Coronary artery (tissue), 2 donors: ENCODE results near the gene SLC18A2.

Experiments
- DNase-seq: peaks from one replicate; pipeline ENCODE4 v3.0.0-alpha.2; 2017; ENCODE audit warnings: low spot score
- H3K27ac ChIP-seq, 2 donors: fragments of 200-600 bp; sonication (generic); one replicate each; pipeline ENCODE4 v1.5.1; 2016 to 2019
- H3K4me3 ChIP-seq: fragments of 200-600 bp; sonication (generic); 2 replicates; pipeline ENCODE4 v1.5.1; 2016; ENCODE audit warnings: mild to moderate bottlenecking, moderate library complexity
- TF ChIP-seq, protein P1 (sequence below): fragments of 200-600 bp; sonication (generic); IDR thresholded peaks from one replicate; pipeline ENCODE4 v1.5.1; 2019; ENCODE audit warnings: antibody characterized with exemption

SLC18A2 gene

DNA sequence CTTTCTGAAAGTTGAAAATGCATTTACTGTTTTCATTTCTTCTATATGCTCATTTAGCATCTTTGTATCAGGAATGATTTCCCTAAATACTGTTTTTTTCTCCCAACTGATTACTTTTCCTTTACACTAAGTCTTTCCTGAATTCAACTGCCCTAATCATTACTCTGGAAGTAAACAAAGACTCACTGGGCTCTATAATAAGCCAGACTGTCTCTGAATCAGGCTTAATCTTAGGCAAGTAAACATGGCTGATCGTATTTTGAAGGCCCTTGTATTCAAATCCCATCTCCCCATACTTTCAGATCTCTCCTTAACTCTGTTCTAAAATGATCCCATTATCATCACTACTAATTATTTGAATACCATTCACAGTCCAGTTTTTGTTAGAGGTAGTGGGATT lies 72.7 kb downstream of the SLC18A2 start:
- TF ChIP-seq, protein P1, sequence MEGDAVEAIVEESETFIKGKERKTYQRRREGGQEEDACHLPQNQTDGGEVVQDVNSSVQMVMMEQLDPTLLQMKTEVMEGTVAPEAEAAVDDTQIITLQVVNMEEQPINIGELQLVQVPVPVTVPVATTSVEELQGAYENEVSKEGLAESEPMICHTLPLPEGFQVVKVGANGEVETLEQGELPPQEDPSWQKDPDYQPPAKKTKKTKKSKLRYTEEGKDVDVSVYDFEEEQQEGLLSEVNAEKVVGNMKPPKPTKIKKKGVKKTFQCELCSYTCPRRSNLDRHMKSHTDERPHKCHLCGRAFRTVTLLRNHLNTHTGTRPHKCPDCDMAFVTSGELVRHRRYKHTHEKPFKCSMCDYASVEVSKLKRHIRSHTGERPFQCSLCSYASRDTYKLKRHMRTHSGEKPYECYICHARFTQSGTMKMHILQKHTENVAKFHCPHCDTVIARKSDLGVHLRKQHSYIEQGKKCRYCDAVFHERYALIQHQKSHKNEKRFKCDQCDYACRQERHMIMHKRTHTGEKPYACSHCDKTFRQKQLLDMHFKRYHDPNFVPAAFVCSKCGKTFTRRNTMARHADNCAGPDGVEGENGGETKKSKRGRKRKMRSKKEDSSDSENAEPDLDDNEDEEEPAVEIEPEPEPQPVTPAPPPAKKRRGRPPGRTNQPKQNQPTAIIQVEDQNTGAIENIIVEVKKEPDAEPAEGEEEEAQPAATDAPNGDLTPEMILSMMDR, result no peak
- no peak for DNase-seq

DNA sequence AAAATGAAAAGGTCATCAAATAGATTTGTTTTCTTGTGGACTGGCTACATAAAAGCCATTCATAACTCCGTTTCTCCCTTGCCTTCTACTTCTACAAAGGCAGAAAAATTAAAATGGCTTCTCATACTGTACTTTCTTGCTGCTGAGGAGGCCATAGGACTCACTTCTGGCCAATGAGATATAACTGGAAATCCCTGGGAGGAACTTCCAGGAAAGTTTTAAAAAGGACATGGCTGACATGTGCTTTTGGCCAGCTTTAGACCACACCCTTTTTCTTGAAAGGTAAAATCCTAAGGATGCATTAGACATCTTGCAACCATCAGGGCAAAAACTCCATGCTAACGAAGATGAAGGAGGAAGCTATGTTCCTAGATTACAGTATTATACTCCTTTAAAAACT lies 75.8 kb downstream of the SLC18A2 start:
- Histone ChIP-seq H3K27ac (no peak overlapping the region), H3K4me3 (no peak overlapping the region)
- DNase-seq, result no peak
- TF ChIP-seq, protein P1, result no peak

More for the DNA sequence above, 72.7 kb downstream of the SLC18A2 start:
- Histone ChIP-seq H3K27ac (no peak overlapping the region), H3K4me3 (no peak overlapping the region)

DNA sequence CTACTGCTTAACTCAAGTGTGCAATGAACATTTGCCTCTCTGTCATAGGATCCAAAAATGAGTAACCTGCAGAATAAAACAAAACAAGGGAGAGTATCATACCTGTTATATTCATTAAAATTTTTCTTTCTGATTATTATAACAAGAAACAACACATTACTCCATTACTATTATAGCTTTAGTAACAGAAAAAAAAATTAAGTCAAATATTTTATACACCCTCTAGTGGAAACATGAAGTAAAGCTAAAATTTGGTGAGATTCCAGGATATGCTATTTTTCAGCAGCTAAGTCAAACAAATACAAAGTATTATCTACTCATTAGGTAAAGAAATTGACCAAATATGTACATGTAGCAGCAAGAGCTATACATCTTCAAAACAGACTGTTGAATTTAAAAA lies 78.0 kb downstream of the SLC18A2 start:
- no peak overlapping the region for H3K4me3 ChIP-seq
- TF ChIP-seq, protein P1, result no peak
- no peak overlapping the region for H3K27ac ChIP-seq
- no peak for DNase-seq

DNA sequence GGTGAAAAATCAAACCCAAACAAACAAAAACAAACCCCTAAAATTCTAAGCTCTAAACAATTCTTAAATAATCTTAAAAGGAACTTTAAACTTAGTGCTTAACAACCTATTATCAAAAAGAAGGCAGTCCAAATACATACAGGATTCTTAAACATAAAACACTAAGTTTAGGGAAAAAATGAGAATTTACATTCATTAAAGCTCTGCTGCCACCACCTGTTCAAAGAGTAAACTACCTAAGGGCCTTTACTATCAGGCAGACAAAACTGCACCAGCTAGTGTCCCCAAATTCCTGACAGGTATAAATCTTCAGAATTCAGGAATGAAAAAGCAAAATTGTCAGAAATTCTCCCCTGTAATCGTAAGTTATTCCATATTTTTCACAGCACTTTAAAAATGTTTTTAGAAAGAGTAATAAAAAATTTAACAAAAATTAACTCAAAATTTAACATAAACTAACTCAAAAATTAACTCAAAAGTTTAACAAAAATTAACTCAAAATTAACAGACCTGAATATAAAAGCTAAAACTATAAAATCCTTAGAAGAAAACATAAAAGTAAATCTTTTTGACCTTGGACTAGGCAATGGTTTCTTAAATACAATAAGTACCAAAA lies 79.2 kb downstream of the SLC18A2 start:
- H3K27ac ChIP-seq, result no peak overlapping the region
- DNase-seq, result no peak
- TF ChIP-seq, protein P1, result no peak
- H3K4me3 ChIP-seq, result no peak overlapping the region

DNA sequence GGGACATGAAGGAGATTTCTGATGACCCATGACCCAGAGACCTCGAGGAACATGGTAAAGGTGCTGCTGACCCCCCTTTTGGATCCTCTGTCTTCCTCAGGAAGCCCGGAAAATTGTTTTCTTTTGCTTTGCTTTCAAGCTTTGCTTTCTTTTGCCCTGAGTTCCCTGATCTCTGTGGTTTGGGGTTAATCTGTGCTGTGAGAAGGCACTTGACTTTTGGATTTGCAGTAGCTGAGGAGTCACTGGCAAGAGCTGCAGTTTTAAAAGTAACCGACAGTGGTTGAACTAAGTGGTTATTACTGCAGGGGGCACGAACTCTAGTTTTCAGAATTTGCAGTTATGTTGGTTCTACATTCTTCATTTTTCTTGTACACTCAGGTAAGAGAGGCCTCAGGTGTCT lies 81.3 kb downstream of the SLC18A2 start:
- Histone ChIP-seq H3K4me3 (no peak overlapping the region), H3K27ac (no peak overlapping the region)
- TF ChIP-seq, protein P1, result no peak
- DNase-seq, result no peak

DNA sequence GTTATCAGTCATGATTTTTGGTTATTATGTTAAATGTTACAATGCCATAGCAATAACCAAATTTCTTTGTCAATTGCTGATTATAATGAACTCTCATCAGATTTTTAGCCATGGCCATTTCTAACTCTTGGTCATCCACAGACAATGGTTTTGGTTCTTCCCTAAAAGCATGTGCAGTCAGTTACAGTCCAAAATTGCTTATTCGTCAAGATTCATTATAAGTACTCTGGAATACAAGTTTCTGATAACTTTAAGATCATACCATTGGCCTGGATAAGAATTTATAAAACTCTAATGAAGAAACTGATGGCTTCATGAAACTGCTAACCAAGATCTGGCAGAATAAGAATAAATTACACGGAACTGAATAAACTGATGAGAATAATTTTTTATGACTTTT lies 83.5 kb downstream of the SLC18A2 start:
- Histone ChIP-seq H3K4me3 (no peak overlapping the region), H3K27ac (no peak overlapping the region)
- TF ChIP-seq, protein P1, result no peak
- DNase-seq, result no peak

DNA sequence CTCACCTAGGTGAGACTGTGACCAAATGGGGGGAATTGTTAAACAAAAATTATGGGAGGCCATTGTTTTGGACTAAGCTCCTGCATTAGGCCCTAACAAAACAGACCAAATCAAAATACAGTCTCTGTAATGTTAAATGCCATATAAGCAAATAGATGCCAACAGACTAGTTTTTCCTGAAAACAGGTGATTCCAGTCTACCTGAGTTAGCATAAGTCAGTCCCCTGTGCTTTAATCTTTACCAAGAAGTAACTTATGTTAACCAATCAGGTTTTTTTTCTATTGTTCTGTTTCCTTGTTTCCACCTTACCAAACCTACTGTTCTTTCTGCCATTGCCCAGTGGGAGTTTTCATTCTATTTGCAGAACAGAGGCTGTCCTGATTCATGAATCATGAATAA lies 86.3 kb downstream of the SLC18A2 start:
- no peak for DNase-seq
- Histone ChIP-seq H3K27ac (no peak overlapping the region), H3K4me3 (no peak overlapping the region)
- TF ChIP-seq, protein P1, result no peak
